SU-DHL-6 (cell line): ENCODE measurements around the gene RNF144B.

Experiments used
- H2AFZ ChIP-seq: fragments of 200-600 bp; sonication (generic); 2 replicates; pipeline ENCODE4 v1.6.1; 2014; ENCODE audit warnings: low read depth, mild to moderate bottlenecking, moderate library complexity, mixed read lengths, antibody characterized with exemption, low read length; ENCODE audit not compliant: severe bottlenecking
- H3F3A ChIP-seq: fragments of 200-600 bp; shearing (Covaris generic); 2 replicates; pipeline ENCODE4 v1.6.0; 2016; ENCODE audit warnings: antibody characterized with exemption, mild to moderate bottlenecking; ENCODE audit not compliant: insufficient read depth
- H3K27ac ChIP-seq: fragments of 200-600 bp; sonication (generic); 2 replicates; pipeline ENCODE4 v1.5.1; 2016; ENCODE audit warnings: low read depth, mild to moderate bottlenecking, low read length, moderate library complexity, mixed read lengths
- H3K27me3 ChIP-seq: fragments of 200-600 bp; sonication (generic), shearing (Covaris generic); 2 replicates; pipeline ENCODE4 v1.6.0; 2014; ENCODE audit warnings: mild to moderate bottlenecking, low read length
- H3K36me3 ChIP-seq: fragments of 200-600 bp; sonication (generic); 2 replicates; pipeline ENCODE4 v1.6.1; 2014; ENCODE audit warnings: mild to moderate bottlenecking, low read length, mixed read lengths
- H3K4me2 ChIP-seq: fragments of 300-600, 200-600 bp; shearing (Covaris generic), sonication (generic); 2 replicates; pipeline ENCODE4 v1.6.0; 2014; ENCODE audit warnings: low read length, low read depth, mild to moderate bottlenecking; ENCODE audit not compliant: poor library complexity, severe bottlenecking
- H3K4me3 ChIP-seq: fragments of 200-600 bp; sonication (generic); 2 replicates; pipeline ENCODE4 v1.5.1; 2014; ENCODE audit warnings: antibody characterized with exemption, low read length, mild to moderate bottlenecking, mixed read lengths; ENCODE audit not compliant: insufficient read depth, poor library complexity, severe bottlenecking
- H3K79me2 ChIP-seq: fragments of 200-600 bp; sonication (generic); 2 replicates; pipeline ENCODE4 v1.6.1; 2014; ENCODE audit warnings: mild to moderate bottlenecking, low read length, moderate library complexity; ENCODE audit not compliant: insufficient read depth
- H3K9ac ChIP-seq: fragments of 200-600 bp; sonication (generic); 2 replicates; pipeline ENCODE4 v1.7.0; 2014; ENCODE audit warnings: mild to moderate bottlenecking, low read length
- H3K9me2 ChIP-seq: fragments of 200-600 bp; sonication (generic); replicated peaks from 2 replicates; pipeline ENCODE4 v1.6.1; 2014; ENCODE audit warnings: low read length; ENCODE audit not compliant: insufficient read depth
- H3K9me3 ChIP-seq: fragments of 200-600 bp; sonication (generic); 2 replicates; pipeline ENCODE4 v1.6.1; 2014; ENCODE audit warnings: low read length, mixed read lengths; ENCODE audit not compliant: insufficient read depth
- H4K20me1 ChIP-seq: fragments of 200-600 bp; sonication (generic); 2 replicates; pipeline ENCODE4 v1.6.1; 2014; ENCODE audit warnings: low read depth, mild to moderate bottlenecking, antibody characterized with exemption, low read length, moderate library complexity, mixed read lengths
- EZH2phosphoT487 ChIP-seq: fragments of 200-600 bp; sonication (generic), shearing (Covaris generic); conservative IDR thresholded peaks from 2 replicates; pipeline ENCODE4 v1.6.1; 2018; ENCODE audit warnings: mild to moderate bottlenecking, antibody characterized with exemption, low read length, moderate library complexity, mixed read lengths
- TF ChIP-seq, protein P1 (sequence below): fragments of 200-600 bp; sonication (generic); IDR thresholded peaks from one replicate; pipeline ENCODE4 v1.5.1; 2017; ENCODE audit warnings: antibody characterized with exemption, mild to moderate bottlenecking, low read length, moderate library complexity; ENCODE audit not compliant: insufficient read depth, poor library complexity, severe bottlenecking

The RNF144B gene

DNA sequence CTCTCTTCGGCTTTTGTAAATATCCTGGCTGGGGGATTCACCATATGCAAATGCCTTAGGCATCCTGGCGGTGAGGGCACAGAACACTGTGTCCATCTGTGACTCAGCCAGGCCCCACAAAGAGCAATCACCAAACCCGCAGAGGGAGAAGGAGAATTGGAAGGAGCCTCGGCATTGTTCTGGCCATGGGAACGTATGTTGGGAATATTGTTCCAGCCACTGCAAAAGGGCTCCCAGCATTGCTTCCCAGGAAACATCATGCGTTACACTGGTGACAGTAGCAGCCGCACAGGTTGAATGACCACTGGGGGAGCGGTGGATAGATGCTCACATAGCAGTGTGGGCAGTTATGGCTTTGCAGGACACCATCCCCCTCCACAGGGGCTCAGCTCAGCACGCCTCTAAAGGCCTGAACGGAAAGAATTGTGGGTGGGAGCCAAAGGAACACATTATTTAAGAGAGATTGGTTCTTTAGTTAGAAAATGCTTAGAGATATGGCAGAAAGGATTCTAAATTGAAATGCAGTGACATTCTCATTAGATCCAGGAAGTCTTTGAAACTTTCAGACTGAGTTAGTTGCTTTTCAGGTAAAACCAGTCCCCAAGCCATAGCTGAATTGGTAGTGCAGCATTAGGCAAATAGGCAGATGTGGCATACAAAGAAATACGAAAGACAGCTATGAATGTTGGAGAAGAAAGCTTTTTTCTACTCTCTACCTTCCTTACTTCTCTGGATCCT, 104.3 kb downstream of the RNF144B start:
- no peaks in the 10 kb centered on the region for H3F3A ChIP-seq
- H3K27ac ChIP-seq: no peak overlapping the region
- no peak overlapping the region for H3K4me2 ChIP-seq
- H3K79me2 ChIP-seq: no peaks in the 10 kb centered on the region
- H4K20me1 ChIP-seq: no peaks in the 10 kb centered on the region
- no peak overlapping the region for H3K4me3 ChIP-seq
- H3K9me2 ChIP-seq: no peaks in the 10 kb centered on the region
- no peak overlapping the region for H2AFZ ChIP-seq
- no peaks in the 10 kb centered on the region for H3K36me3 ChIP-seq
- H3K9me3 ChIP-seq: no peaks in the 10 kb centered on the region
- no peak overlapping the region for H3K9ac ChIP-seq
- no peaks in the 10 kb centered on the region for H3K27me3 ChIP-seq
- TF ChIP-seq EZH2phosphoT487: no peak
- TF ChIP-seq, protein P1, sequence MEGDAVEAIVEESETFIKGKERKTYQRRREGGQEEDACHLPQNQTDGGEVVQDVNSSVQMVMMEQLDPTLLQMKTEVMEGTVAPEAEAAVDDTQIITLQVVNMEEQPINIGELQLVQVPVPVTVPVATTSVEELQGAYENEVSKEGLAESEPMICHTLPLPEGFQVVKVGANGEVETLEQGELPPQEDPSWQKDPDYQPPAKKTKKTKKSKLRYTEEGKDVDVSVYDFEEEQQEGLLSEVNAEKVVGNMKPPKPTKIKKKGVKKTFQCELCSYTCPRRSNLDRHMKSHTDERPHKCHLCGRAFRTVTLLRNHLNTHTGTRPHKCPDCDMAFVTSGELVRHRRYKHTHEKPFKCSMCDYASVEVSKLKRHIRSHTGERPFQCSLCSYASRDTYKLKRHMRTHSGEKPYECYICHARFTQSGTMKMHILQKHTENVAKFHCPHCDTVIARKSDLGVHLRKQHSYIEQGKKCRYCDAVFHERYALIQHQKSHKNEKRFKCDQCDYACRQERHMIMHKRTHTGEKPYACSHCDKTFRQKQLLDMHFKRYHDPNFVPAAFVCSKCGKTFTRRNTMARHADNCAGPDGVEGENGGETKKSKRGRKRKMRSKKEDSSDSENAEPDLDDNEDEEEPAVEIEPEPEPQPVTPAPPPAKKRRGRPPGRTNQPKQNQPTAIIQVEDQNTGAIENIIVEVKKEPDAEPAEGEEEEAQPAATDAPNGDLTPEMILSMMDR: no peak

DNA sequence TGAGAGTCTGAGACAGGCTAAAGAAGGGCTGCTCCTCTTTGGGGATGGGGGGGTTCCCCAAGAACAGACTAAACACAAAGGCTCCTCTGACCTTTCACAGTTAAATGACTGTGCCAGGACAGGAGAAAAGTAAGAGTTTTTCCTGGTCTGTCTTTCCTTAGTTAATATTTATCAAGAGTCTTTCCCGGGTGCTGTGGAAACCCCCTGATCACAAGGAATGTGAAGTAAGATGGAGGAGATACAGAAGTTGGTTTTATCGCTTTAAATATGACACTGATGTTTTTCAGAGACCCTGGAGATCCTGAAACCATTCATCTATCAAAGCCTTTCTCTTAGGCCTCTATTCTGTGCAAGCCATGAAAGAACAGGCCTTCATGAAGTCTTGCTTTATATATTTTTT, 105.8 kb downstream of the RNF144B start:
- no peaks in the 10 kb centered on the region for H3K9me2 ChIP-seq
- no peaks in the 10 kb centered on the region for H3K27me3 ChIP-seq
- H3K36me3 ChIP-seq: no peaks in the 10 kb centered on the region
- H3K9ac ChIP-seq: no peak overlapping the region
- H3K79me2 ChIP-seq: no peaks in the 10 kb centered on the region
- no peak overlapping the region for H3K4me2 ChIP-seq
- no peak for TF ChIP-seq EZH2phosphoT487
- TF ChIP-seq, protein P1: no peak
- no peak overlapping the region for H3K4me3 ChIP-seq
- no peaks in the 10 kb centered on the region for H3F3A ChIP-seq
- H4K20me1 ChIP-seq: no peaks in the 10 kb centered on the region
- no peaks in the 10 kb centered on the region for H3K9me3 ChIP-seq
- H3K27ac ChIP-seq: no peak overlapping the region
- no peak overlapping the region for H2AFZ ChIP-seq

DNA sequence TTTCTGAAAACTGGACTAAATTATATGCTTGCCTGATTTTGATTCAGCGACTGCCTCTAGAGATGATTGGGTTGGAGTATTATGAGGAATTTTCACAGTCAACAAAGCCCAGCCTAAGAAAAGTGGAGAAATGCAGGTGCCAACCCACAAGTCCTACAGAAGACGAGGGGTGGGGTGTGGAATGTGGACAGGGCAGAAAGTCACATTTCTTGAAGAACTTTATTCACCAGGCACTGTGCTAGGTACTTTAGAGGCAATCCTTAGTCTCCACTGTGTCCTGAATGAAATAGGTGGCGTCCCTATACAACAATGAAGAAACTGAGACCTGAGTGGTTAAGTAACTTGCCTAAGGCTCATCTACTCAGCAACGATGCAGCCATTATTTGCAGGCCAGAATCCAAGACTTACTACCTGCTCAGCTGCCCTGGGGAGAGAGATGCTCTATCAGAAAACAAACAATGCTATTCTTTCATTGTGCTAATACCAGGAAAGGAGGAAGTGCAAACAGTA, 106.3 kb downstream of the RNF144B start:
- H2AFZ ChIP-seq: no peak overlapping the region
- no peak overlapping the region for H3K4me2 ChIP-seq
- H3K27ac ChIP-seq: no peak overlapping the region

More for the DNA sequence above, 106.3 kb downstream of the RNF144B start:
- Histone ChIP-seq H3K9me3 (no peaks in the 10 kb centered on the region), H3F3A (no peaks in the 10 kb centered on the region), H3K79me2 (no peaks in the 10 kb centered on the region), H4K20me1 (no peaks in the 10 kb centered on the region), H3K27me3 (no peaks in the 10 kb centered on the region), H3K9ac (no peak overlapping the region), H3K9me2 (no peaks in the 10 kb centered on the region), H3K36me3 (no peaks in the 10 kb centered on the region), H3K4me3 (no peak overlapping the region)
- TF ChIP-seq EZH2phosphoT487: no peak
- TF ChIP-seq, protein P1: no peak
